DOHH2 (cell line): ENCODE results near the gene TMEFF2.

Experiments used
- EZH2phosphoT487 ChIP-seq: fragments of 200-600 bp; sonication (generic); IDR thresholded peaks from 2 replicates; pipeline ENCODE4 v1.6.1; 2017; ENCODE audit warnings: borderline replicate concordance, mild to moderate bottlenecking, antibody characterized with exemption, low read length, moderate library complexity, mixed read lengths
- TF ChIP-seq, protein P1 (sequence below): fragments of 200-600 bp; sonication (generic); IDR thresholded peaks from one replicate; pipeline ENCODE4 v1.5.1; 2014; ENCODE audit warnings: antibody characterized with exemption, mild to moderate bottlenecking, low read depth, low read length; ENCODE audit not compliant: poor library complexity, severe bottlenecking

DNA sequence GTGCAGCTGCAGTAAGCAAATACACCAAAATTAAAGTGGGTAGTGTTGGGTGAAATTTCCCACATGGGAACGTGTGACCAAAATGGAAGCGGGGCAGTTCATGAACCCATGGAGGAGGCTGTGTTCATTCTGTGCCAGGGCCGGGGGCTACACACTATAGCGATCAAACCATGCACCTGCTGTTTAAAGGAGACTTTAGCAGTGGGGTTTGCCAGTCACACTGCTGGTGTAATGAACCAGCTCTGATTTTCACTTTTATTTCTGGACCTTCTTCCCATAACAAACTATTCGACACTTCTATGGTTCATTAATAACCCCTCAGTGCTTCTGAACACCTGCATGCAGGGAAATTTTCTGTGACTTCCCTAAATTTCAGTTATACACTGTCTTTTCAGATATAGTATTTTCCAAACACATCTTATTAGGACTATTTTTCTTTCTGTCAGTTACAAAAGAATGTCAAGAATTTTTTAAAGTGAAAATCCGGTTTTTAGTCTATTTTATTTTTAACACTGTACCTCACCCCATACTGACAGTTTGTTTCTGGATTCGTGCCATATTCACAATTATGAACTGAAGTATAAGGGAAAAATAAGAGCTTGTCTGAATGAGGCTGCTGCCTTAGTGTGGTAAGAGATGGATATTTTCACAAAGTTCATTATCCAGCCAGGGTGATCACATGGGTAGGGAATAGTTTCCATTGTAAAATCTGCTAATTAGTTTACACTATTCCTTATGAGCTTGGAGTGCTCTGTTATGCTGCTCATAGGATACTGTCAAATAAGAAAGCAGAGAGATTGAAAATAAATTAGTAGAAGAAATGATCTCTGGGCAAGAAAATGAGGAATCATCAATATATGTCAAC lies 236.5 kb downstream of the TMEFF2 start:
- TF ChIP-seq, protein P1, sequence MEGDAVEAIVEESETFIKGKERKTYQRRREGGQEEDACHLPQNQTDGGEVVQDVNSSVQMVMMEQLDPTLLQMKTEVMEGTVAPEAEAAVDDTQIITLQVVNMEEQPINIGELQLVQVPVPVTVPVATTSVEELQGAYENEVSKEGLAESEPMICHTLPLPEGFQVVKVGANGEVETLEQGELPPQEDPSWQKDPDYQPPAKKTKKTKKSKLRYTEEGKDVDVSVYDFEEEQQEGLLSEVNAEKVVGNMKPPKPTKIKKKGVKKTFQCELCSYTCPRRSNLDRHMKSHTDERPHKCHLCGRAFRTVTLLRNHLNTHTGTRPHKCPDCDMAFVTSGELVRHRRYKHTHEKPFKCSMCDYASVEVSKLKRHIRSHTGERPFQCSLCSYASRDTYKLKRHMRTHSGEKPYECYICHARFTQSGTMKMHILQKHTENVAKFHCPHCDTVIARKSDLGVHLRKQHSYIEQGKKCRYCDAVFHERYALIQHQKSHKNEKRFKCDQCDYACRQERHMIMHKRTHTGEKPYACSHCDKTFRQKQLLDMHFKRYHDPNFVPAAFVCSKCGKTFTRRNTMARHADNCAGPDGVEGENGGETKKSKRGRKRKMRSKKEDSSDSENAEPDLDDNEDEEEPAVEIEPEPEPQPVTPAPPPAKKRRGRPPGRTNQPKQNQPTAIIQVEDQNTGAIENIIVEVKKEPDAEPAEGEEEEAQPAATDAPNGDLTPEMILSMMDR = no peak
- TF ChIP-seq EZH2phosphoT487 = no peak
